Right cardiac atrium (tissue), 5 donors: ENCODE data around the gene GINS1. TPM values are rescaled to one million over a fixed set of nuclear protein-coding genes. Genes with fewer than 3 reads are reported as not detected.
"Not testable (repeated sequence)": the region's sequence is repeated elsewhere in the genome, so short reads cannot be mapped to it uniquely, and the experiment has no call there.

Experiments used
- ATAC-seq, 2 donors: fragments of 200-7000 bp; cut with Tn5 transposase; one replicate each; pipeline versions ENCODE4 v1.8.0 to v1.9.1; 2020; ENCODE audit warnings: moderate library complexity in 2 of 2, mild to moderate bottlenecking in 1 of 2
- DNase-seq, 3 donors: peaks; one replicate each; pipeline ENCODE4 v3.0.0-alpha.2; 2020
- H3K27ac ChIP-seq: one replicate; pipeline ENCODE4 v1.5.1; 2013; ENCODE audit warnings: mild to moderate bottlenecking, low read length, control low read depth, moderate library complexity
- H3K27me3 ChIP-seq: one replicate; pipeline ENCODE4 v1.6.1; 2013; ENCODE audit not compliant: control insufficient read depth, insufficient read depth
- H3K4me1 ChIP-seq: one replicate; pipeline ENCODE4 v1.6.1; 2013; ENCODE audit warnings: low read length; ENCODE audit not compliant: control insufficient read depth, insufficient read depth
- H3K4me3 ChIP-seq: one replicate; pipeline ENCODE4 v1.5.1; 2013; ENCODE audit warnings: low read length, control low read depth
- H3K9me3 ChIP-seq: one replicate; pipeline ENCODE4 v1.6.1; 2013; ENCODE audit warnings: low read length; ENCODE audit not compliant: control insufficient read depth
- WGBS: extraction: QIAGEN DNeasy Blood & Tissue Kit; methylation state at CpG from one replicate; pipeline ENCODE4 v1.1.7; 2013; 5-methylcytosine and 5-hydroxymethylcytosine counted together
- intact Hi-C, 4 donors: fragments of 100-400 bp; cut with DNase I; formaldehyde crosslinking; loops; one replicate each; pipeline versions ENCODE4 v1.11.0 to v1.14.0; 2022 to 2023
- polyA plus RNA-seq: library from polyadenylated mRNA; stranded (reverse); fragments of 200-250 nt; gene quantifications from one replicate; pipeline ENCODE4 v1.2.3, GENCODE V29; 2013
- total RNA-seq, 4 donors: library from RNA; stranded (reverse); fragmentation: NEBNext Ultra II Directional; extraction: Animal tissue kit (Norgen Biotek cat#: 25700); gene quantifications; one replicate each; pipeline ENCODE4 v1.2.1, GENCODE V29; 2021
- donor health status: healthy with polysubstance abuse.
- donor health status: DM: no; HTN: yes; CAD: no.
- donor health status: DM: no; HTN: no; CAD: no.
- donor health status: DM: no; HTN: yes; CAD: no; lungs with severe emphysema.
- donor health status: DM: yes; HTN: yes; CAD: no.

Gene GINS1
- total and polyA plus RNA-seq, 5 donors = 0.45 to 0.85 (median 0.54) TPM

- ATAC-seq = peak in 1 of 2 donors; percentile 8
- Histone ChIP-seq H3K27me3 (no peaks in the 10 kb centered on the region), H3K4me3 (no peak overlapping the region), H3K4me1 (peaks cover 6% of the 10 kb centered on the region), H3K27ac (no peak overlapping the region), H3K9me3 (no peaks in the 10 kb centered on the region)
- no peak for DNase-seq
- WGBS = 75% methylated on average over 15 of the region's 15 CpGs
- intact Hi-C loops = no loop called here
Observed at GRCh38 chr20:25465243-25466135, 58.0 kb downstream of the GINS1 start.

- no peaks in the 10 kb centered on the region for H3K9me3 ChIP-seq
- intact Hi-C loops = no loop called here
- ATAC-seq = no peak
- no peak for DNase-seq
- H3K27me3 ChIP-seq = no peaks in the 10 kb centered on the region
- H3K27ac ChIP-seq = no peak overlapping the region
- H3K4me3 ChIP-seq = no peak overlapping the region
- WGBS = 81% methylated on average over 7 of the region's 7 CpGs
- H3K4me1 ChIP-seq = peaks cover 6% of the 10 kb centered on the region
Observed at GRCh38 chr20:25466846-25467245, 59.4 kb downstream of the GINS1 start.

GRCh38 chr20:25467441-25467840 lies 60.0 kb downstream of the GINS1 start:
- DNase-seq = no peak
- intact Hi-C loops = no loop called here

GRCh38 chr20:25468126-25469075 lies 60.9 kb downstream of the GINS1 start:
- Histone ChIP-seq H3K27ac (no peak overlapping the region), H3K4me1 (peaks cover 6% of the 10 kb centered on the region), H3K27me3 (no peaks in the 10 kb centered on the region), H3K4me3 (no peak overlapping the region), H3K9me3 (no peaks in the 10 kb centered on the region)
- DNase-seq (no peak), ATAC-seq (peak in 1 of 2 donors; percentile 15)
- intact Hi-C loops = no loop called here
- 96% methylated on average over 18 of the region's 18 CpGs for WGBS

More at GRCh38 chr20:25467441-25467840, 60.0 kb downstream of the GINS1 start:
- Histone ChIP-seq H3K4me1 (peaks cover 6% of the 10 kb centered on the region), H3K27ac (no peak overlapping the region), H3K27me3 (no peaks in the 10 kb centered on the region), H3K4me3 (no peak overlapping the region), H3K9me3 (no peaks in the 10 kb centered on the region)
- 94% methylated on average over 8 of the region's 8 CpGs for WGBS
- no peak for ATAC-seq

- intact Hi-C loops = no loop called here
- WGBS = 82% methylated on average over 13 of the region's 13 CpGs
Observed at GRCh38 chr20:25469558-25469957, 62.1 kb downstream of the GINS1 start.

GRCh38 chr20:25470045-25470444 lies 62.6 kb downstream of the GINS1 start:
- H3K27me3 ChIP-seq = no peaks in the 10 kb centered on the region
- H3K9me3 ChIP-seq = no peaks in the 10 kb centered on the region
- H3K4me3 ChIP-seq = no peak overlapping the region
- intact Hi-C loops = no loop called here
- 80% methylated on average over 13 of the region's 13 CpGs for WGBS
- peak in 1 of 2 donors; percentile 49 for ATAC-seq
- no peak overlapping the region for H3K27ac ChIP-seq
- H3K4me1 ChIP-seq = peaks cover 3% of the 10 kb centered on the region
- no peak for DNase-seq

More at GRCh38 chr20:25469558-25469957, 62.1 kb downstream of the GINS1 start:
- no peaks in the 10 kb centered on the region for H3K27me3 ChIP-seq
- no peak for ATAC-seq
- no peaks in the 10 kb centered on the region for H3K9me3 ChIP-seq
- no peak for DNase-seq
- H3K4me3 ChIP-seq = no peak overlapping the region
- H3K4me1 ChIP-seq = peaks cover 6% of the 10 kb centered on the region
- no peak overlapping the region for H3K27ac ChIP-seq

DNA sequence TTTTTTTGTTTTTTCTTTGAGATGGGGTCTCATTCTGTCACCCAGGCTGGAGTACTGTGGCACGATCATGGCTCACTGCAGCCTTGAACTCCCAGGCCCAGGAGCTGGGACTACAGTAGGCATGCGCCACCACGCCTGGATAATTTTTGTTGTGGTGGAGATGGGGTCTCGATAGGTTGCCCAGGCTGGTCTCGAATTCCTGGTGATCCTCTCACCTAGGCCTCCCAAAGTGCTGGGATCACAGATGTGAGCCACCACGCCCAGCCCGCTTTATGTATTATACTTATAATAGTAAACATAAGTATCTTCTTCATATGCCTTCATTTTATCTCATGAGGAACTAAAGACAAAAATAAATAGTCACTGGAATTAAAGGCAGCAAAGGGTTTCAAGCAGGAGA lies 63.5 kb downstream of the GINS1 start:
- H3K4me3 ChIP-seq = no peak overlapping the region
- ATAC-seq (no peak), DNase-seq (no peak)
- WGBS = 95% methylated on average over 7 of the region's 7 CpGs
- intact Hi-C loops = no loop called here
- no peaks in the 10 kb centered on the region for H3K4me1 ChIP-seq
- H3K27me3 ChIP-seq = no peaks in the 10 kb centered on the region
- no peaks in the 10 kb centered on the region for H3K9me3 ChIP-seq
- no peak overlapping the region for H3K27ac ChIP-seq

- H3K4me3 ChIP-seq, DNase-seq, H3K9me3 ChIP-seq, H3K27ac ChIP-seq, ATAC-seq, intact Hi-C loops, H3K4me1 ChIP-seq, H3K27me3 ChIP-seq: not testable (repeated sequence)
- WGBS = 100% methylated on average over 2 of the region's 2 CpGs
Observed at GRCh38 chr20:25473297-25473696, 65.8 kb downstream of the GINS1 start.

DNA sequence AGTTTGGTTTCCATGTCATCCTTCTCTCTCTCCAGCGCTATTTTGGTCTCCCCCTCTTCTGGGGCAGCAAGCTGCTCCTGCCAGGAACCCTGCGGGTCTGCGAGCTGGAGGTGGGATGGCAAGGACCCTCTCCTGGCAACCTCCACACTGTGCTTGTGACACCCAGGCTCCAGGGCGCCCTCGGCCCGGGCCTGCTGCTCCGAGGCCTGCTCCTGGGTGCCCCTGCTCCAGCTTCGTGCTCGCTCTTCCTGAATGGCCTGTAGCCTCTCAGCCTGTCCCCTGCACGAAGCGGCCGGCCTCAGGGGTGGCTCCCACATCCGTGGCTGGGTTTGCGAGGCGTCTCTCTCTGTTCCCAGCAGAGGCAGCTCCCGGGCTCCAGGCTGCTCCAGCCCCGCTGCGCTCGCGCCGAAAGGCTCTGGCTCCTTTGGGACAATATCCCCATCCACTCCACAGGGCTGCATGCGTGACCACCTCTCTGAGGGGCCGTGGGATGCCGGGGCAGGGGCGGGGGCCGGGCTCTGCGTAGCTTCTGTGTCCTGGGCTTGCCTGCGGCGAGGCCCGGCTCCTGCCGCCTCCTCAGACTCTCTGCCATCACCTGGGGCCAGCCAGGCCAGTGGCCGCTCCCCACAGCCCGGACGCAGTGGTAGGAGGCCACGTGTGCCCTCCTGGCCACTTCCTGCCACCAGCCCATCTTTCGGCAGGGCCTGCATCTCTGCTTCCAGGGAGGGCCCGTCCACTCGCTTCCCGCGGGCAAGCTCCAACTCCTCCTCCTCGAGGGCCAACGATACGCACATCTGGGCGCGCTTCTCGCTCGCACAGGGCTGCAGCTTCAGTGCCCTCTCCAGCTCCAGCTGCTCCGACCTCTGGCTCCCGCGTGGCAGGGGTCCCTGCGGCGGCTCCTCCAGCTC lies 68.9 kb downstream of the GINS1 start:
- 94% methylated on average over 52 of the region's 52 CpGs for WGBS
- no peaks in the 10 kb centered on the region for H3K27me3 ChIP-seq

More for the DNA sequence above, 68.9 kb downstream of the GINS1 start:
- intact Hi-C loops = no loop called here
- H3K4me1 ChIP-seq = no peaks in the 10 kb centered on the region
- peak in 1 of 2 donors; percentile 19 for ATAC-seq
- no peak overlapping the region for H3K4me3 ChIP-seq
- peak in 1 of 3 donors; percentile 44 for DNase-seq
- no peak overlapping the region for H3K27ac ChIP-seq
- H3K9me3 ChIP-seq = no peaks in the 10 kb centered on the region
